HFF-Myc (cell line): Measurements from ENCODE around the gene SKIC3.

Source experiments
- DNase-seq: peaks from one replicate; pipeline ENCODE4 v3.0.0-alpha.2; 2011; ENCODE audit warnings: low read depth; ENCODE audit errors: extremely low read depth
- H3K4me3 ChIP-seq: replicated peaks from 2 replicates; pipeline ENCODE4 v1.5.1; 2011; ENCODE audit warnings: low read depth, mild to moderate bottlenecking, control low read depth, low read length
- TF ChIP-seq, protein P1 (sequence below): IDR thresholded peaks from 2 replicates; pipeline ENCODE4 v1.5.1; 2012; ENCODE audit warnings: mild to moderate bottlenecking, low read depth, low read length, control low read depth; ENCODE audit errors: missing control alignments

Gene SKIC3

DNA sequence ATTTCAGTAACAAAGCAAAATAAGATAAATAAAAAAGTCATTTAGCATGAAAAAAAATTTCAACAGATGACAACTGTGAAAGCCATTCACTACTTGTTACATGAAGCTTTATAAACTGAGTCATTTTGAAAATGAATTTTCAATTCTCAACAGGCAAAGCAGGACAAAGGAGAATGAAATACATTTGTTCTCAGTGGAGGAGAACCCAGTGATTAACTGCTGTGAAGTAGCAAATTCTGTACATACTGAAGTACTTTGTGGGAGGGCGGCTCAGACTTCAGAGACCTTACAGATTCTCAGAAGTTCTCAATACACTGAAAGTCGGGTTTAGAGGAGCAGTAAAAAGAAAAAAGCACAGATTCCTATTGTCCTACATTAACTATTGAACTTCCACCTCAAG lies 21.7 kb downstream of the SKIC3 start:
- TF ChIP-seq, protein P1, sequence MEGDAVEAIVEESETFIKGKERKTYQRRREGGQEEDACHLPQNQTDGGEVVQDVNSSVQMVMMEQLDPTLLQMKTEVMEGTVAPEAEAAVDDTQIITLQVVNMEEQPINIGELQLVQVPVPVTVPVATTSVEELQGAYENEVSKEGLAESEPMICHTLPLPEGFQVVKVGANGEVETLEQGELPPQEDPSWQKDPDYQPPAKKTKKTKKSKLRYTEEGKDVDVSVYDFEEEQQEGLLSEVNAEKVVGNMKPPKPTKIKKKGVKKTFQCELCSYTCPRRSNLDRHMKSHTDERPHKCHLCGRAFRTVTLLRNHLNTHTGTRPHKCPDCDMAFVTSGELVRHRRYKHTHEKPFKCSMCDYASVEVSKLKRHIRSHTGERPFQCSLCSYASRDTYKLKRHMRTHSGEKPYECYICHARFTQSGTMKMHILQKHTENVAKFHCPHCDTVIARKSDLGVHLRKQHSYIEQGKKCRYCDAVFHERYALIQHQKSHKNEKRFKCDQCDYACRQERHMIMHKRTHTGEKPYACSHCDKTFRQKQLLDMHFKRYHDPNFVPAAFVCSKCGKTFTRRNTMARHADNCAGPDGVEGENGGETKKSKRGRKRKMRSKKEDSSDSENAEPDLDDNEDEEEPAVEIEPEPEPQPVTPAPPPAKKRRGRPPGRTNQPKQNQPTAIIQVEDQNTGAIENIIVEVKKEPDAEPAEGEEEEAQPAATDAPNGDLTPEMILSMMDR: no peak
- DNase-seq: no peak
- H3K4me3 ChIP-seq: no peak overlapping the region

DNA sequence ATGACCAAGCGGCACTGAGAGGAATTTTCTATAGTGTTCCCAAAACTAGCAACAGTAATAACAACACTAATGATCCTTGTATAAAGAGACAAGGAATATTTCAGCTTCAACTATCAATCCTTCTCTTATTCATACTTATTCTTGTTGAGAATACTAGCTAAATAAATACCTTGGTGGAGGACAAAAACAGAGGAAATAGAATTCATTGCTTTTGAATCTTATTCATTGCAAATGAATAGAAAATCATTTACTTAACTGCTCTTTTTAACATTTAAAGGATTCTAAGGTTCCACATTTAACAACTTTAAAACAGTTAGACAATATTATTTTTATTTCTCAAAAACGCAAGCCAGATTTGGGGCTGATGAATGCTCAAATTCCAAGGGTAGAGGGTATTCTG lies 22.4 kb downstream of the SKIC3 start:
- no peak for DNase-seq
- no peak overlapping the region for H3K4me3 ChIP-seq
- TF ChIP-seq, protein P1: no peak

DNA sequence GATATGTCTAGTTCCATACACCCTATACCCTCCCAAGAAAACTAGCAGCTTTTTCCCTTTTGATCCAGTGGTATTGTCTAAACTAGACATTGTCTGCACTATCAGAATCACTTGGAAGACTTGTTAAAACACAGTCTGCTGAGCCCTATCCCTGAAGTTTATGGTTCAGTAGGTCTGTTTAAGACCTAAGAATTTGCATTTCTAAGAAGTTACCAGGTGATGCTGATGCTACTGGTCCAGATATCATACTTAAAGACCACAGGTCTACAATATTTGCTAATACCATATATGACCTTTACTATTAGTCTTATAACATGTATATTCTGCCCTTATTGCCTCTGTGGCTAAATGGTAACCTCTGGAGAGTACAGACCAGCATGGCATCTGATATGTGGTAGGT lies 23.3 kb downstream of the SKIC3 start:
- TF ChIP-seq, protein P1: no peak
- no peak overlapping the region for H3K4me3 ChIP-seq
- no peak for DNase-seq

DNA sequence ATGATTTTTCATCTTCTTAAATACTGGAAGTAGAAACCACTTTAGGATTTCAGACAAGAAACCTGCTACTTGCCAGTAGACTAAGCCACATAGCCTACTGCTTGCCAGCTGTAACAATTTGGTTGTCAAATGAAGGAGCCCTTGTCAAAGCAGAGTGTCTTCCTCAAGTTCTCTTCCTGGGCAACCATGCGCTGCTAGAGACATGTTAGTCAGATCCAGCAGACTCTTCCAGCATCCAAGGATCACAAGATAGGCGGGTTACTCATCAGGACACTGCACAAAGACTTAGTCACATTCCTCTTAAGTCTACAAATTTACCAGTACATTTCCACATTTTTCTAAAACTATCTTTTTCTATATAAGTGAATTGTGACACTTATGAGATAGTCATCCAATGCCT lies 24.4 kb downstream of the SKIC3 start:
- TF ChIP-seq, protein P1: no peak
- DNase-seq: no peak

DNA sequence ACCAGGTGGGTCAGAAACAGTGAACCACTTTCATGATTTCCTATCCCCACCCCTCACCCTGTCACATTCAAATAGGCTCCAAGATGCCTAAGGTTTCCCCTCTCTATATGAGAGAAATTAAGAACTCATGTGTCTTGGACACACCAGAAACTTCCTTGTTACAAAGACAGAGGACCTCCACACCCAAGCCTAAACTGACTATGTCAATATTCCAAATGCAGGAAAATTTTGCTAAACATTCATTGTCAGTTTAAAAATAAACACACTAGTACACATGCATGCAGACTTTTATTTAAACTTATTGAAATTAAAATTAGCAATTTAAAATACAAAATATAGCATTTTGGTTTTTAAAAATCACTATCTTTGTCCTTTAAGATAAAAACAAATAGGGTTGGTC lies 26.2 kb downstream of the SKIC3 start:
- no peak for DNase-seq
- no peak overlapping the region for H3K4me3 ChIP-seq
- TF ChIP-seq, protein P1: no peak

More for the DNA sequence above, 24.4 kb downstream of the SKIC3 start:
- no peak overlapping the region for H3K4me3 ChIP-seq

DNA sequence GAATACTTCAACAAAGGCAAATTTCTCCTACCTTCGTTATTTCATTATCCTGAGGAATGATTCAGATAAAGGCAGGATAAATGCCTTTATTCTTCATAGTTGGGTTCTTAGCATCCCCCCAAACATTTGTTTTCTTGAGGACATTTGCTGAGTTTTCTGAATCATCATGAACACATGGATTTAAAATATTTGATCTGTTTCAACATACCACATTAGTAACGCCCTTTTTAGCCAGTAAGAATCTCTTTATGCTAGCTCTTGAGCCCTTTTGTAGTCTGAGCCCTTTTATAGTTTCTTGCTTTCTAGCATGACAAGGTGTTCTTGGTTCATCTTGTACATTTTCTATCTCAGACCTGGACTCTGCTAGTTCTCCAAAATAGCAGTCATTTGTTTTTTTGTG lies 27.9 kb downstream of the SKIC3 start:
- no peak overlapping the region for H3K4me3 ChIP-seq
- DNase-seq: no peak
- TF ChIP-seq, protein P1: no peak

DNA sequence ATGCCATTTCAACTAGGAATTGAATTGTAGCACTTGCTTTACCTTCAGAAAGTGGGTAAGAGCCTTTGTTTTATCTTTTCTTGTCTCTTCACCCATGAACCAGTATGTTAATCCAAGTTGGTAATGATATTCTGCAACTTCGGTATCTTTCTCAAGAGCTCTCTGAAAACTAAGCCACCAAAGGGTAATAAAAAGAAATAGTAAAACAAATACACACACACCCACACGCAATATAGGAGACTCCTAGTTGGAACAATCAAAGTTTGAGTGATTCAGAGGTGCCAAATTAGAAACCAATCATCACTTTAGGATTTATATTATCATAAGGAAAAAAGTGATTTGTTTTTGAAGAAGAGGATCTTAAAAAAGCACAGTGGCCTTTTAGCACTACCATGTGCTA lies 30.4 kb downstream of the SKIC3 start:
- no peak for DNase-seq
- TF ChIP-seq, protein P1: no peak
- no peak overlapping the region for H3K4me3 ChIP-seq
